Measurements from ENCODE around the gene NUP98.

Gene NUP98

DNA sequence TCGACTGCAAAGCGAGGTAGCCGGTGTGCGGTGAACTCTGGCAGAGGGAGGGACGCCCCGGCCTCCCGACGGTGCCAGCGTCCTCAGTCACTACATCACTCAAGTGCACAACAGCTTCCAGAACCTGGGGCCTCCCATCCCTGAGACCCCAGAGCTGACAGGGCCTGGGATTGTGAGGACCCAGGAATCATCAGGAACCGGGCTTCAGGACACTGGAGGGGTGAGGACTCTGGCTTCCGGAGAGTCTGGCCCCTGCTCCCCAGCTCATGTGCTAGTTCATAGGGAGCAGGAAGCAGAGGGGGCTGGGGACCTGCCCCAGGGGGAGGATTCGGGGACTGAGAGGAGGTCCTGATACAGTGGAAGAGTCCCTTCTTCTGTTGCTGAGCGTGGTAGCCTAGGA, 160.2 kb downstream of the NUP98 start:
- no peak for DNase-seq

GRCh38 chr11:3635641-3636375, 161.5 kb downstream of the NUP98 start:
- DNase-seq, result no peak

DNA sequence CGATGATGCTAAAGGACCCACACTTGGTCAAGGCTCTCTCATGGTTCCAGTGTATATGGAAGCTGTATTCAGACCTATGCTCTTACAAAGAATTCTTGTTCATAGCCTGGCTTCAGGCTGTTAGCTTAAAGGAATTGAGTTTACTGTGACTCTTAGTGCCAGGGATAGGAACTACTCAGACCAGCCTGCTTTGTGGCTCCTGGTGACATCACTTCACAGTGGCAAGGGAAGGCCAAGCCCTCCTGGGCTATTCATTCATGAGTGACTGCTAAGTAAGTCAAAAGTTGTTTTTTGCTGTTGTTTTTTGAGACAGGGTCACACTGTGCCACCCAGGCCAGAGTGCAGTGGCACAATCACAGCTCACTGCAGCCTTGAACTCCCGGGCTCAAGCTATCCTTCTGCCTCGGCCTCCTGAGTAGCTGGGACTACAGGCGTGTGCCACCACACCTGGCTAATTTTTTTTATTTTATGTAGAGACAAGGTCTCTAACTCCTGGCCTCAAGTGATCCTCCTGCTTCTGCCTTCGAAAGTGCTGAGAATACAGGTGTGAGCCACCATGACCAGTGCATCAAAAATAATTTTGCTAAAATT, 165.2 kb downstream of the NUP98 start:
- DNase-seq, result no peak

GRCh38 chr11:3631331-3631730, 166.0 kb downstream of the NUP98 start:
- no peak for DNase-seq

DNA sequence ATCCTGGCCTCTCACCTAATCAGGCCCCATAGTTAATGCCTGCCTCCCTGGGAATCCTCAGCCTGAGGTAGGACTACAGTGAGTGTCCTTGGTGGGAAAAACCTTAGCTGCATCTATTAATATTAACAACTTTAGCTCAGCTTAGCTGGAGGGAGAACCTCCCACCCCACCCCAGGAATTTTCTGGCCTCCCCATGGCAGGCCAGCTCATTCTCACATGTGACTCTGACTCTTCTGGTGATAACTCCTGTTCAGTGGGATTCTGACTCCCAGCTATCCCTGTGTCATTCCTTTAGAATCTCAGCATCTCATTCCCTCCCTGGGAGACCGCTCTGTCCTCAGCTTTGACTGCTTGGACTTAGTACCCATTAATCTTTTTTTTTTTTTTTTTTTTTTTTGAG, 170.1 kb downstream of the NUP98 start:
- DNase-seq, result no peak

- DNase-seq, result no peak
Measured at GRCh38 chr11:3626250-3626960, 170.9 kb downstream of the NUP98 start.

Measured in RPMI8226 (cell line).